T-helper 1 cell treated with Interleukin-12 subunit alpha and Interleukin-12 subunit beta and Interleukin-4 antibody, amounts not matched to agents 30 μg/mL and 1 μg/mL, for 36 hours (primary cell): ENCODE results near the gene AP2B1.

Source experiments
- H3K27ac Mint-ChIP-seq: one replicate; pipeline ENCODE4 v1.8.0; 2021; ENCODE audit warnings: mild to moderate bottlenecking, mixed read lengths
- H3K27me3 Mint-ChIP-seq: one replicate; pipeline ENCODE4 v1.8.0; 2021; ENCODE audit warnings: low read depth, mixed read lengths
- H3K36me3 Mint-ChIP-seq: one replicate; pipeline ENCODE4 v1.8.0; 2021; ENCODE audit warnings: low read depth, mixed read lengths
- H3K4me1 Mint-ChIP-seq: one replicate; pipeline ENCODE4 v1.8.0; 2021; ENCODE audit warnings: low read depth, mixed read lengths
- H3K4me3 Mint-ChIP-seq: one replicate; pipeline ENCODE4 v1.8.0; 2021; ENCODE audit warnings: mild to moderate bottlenecking, moderate library complexity, mixed read lengths
- H3K9me3 Mint-ChIP-seq: one replicate; pipeline ENCODE4 v1.8.0; 2021; ENCODE audit warnings: mixed read lengths

Gene AP2B1

GRCh38 chr17:35587074-35587961 lies at the start of gene AP2B1:
Gene AP2B1, plus strand, starts transcription at chr17:35587322. Its CDS starts 6,709 bp downstream, at chr17:35594031.
- Mint-ChIP-seq H3K9me3 (no peaks in the 10 kb centered on the region), H3K4me3 (peak within 1 kb of the TSS; percentile 92), H3K27me3 (peaks cover 9% of the 10 kb centered on the region), H3K4me1 (peaks cover 23% of the 10 kb centered on the region), H3K27ac (peak within 1 kb of the TSS; percentile 95), H3K36me3 (peaks cover 3% of the 10 kb centered on the region)

GRCh38 chr17:35537601-35538141 lies 49.5 kb upstream of the AP2B1 start, which contains the start of gene SLFN12L:
Gene SLFN12L, minus strand, starts transcription at chr17:35537678. Its CDS starts 15,314 bp downstream, at chr17:35522364.
- peaks cover 45% of the 10 kb centered on the region for H3K4me1 Mint-ChIP-seq
- H3K9me3 Mint-ChIP-seq, result no peaks in the 10 kb centered on the region
- H3K27ac Mint-ChIP-seq, result peak within 1 kb of the TSS; percentile 100
- H3K4me3 Mint-ChIP-seq, result peak within 1 kb of the TSS; percentile 98
- peaks cover 30% of the 10 kb centered on the region for H3K36me3 Mint-ChIP-seq
- H3K27me3 Mint-ChIP-seq, result no peaks in the 10 kb centered on the region

- H3K4me1 Mint-ChIP-seq, result peaks cover 46% of the 10 kb centered on the region
Observed at GRCh38 chr17:35539659-35540026, 47.5 kb upstream of the AP2B1 start.

GRCh38 chr17:35540589-35541404 lies 46.3 kb upstream of the AP2B1 start:
- Mint-ChIP-seq H3K36me3 (peaks cover 24% of the 10 kb centered on the region), H3K9me3 (peaks cover 5% of the 10 kb centered on the region), H3K27ac (peak overlapping the region; percentile 100), H3K27me3 (peaks cover 3% of the 10 kb centered on the region), H3K4me3 (peak overlapping the region; percentile 86), H3K4me1 (peaks cover 49% of the 10 kb centered on the region)

More at GRCh38 chr17:35539659-35540026, 47.5 kb upstream of the AP2B1 start:
- H3K36me3 Mint-ChIP-seq, result peaks cover 24% of the 10 kb centered on the region
- H3K27ac Mint-ChIP-seq, result peak overlapping the region; percentile 100
- H3K27me3 Mint-ChIP-seq, result no peaks in the 10 kb centered on the region
- H3K4me3 Mint-ChIP-seq, result peak overlapping the region; percentile 98
- no peaks in the 10 kb centered on the region for H3K9me3 Mint-ChIP-seq

- peaks cover 48% of the 10 kb centered on the region for H3K4me1 Mint-ChIP-seq
- H3K27ac Mint-ChIP-seq, result peak overlapping the region; percentile 100
- peaks cover 5% of the 10 kb centered on the region for H3K9me3 Mint-ChIP-seq
- peaks cover 20% of the 10 kb centered on the region for H3K36me3 Mint-ChIP-seq
- H3K27me3 Mint-ChIP-seq, result peaks cover 3% of the 10 kb centered on the region
- peak overlapping the region; percentile 86 for H3K4me3 Mint-ChIP-seq
Observed at GRCh38 chr17:35541434-35541833, 45.7 kb upstream of the AP2B1 start.

- peaks cover 48% of the 10 kb centered on the region for H3K4me1 Mint-ChIP-seq
- H3K36me3 Mint-ChIP-seq, result peaks cover 6% of the 10 kb centered on the region
Observed at GRCh38 chr17:35542990-35543389, 44.1 kb upstream of the AP2B1 start.

GRCh38 chr17:35543856-35544255 lies 43.3 kb upstream of the AP2B1 start:
- Mint-ChIP-seq H3K27me3 (peaks cover 3% of the 10 kb centered on the region), H3K36me3 (peaks cover 6% of the 10 kb centered on the region), H3K4me3 (no peak overlapping the region), H3K27ac (no peak overlapping the region), H3K4me1 (peaks cover 40% of the 10 kb centered on the region), H3K9me3 (peaks cover 5% of the 10 kb centered on the region)

More at GRCh38 chr17:35542990-35543389, 44.1 kb upstream of the AP2B1 start:
- peaks cover 5% of the 10 kb centered on the region for H3K9me3 Mint-ChIP-seq
- H3K4me3 Mint-ChIP-seq, result no peak overlapping the region
- H3K27ac Mint-ChIP-seq, result no peak overlapping the region
- peaks cover 3% of the 10 kb centered on the region for H3K27me3 Mint-ChIP-seq

GRCh38 chr17:35545150-35545549 lies 42.0 kb upstream of the AP2B1 start:
- H3K27ac Mint-ChIP-seq, result no peak overlapping the region
- peaks cover 5% of the 10 kb centered on the region for H3K9me3 Mint-ChIP-seq
- peaks cover 3% of the 10 kb centered on the region for H3K27me3 Mint-ChIP-seq
- no peak overlapping the region for H3K4me3 Mint-ChIP-seq
- peaks cover 6% of the 10 kb centered on the region for H3K36me3 Mint-ChIP-seq
- peaks cover 28% of the 10 kb centered on the region for H3K4me1 Mint-ChIP-seq

- peaks cover 21% of the 10 kb centered on the region for H3K4me1 Mint-ChIP-seq
- H3K27me3 Mint-ChIP-seq, result peaks cover 6% of the 10 kb centered on the region
- H3K9me3 Mint-ChIP-seq, result peaks cover 5% of the 10 kb centered on the region
- H3K36me3 Mint-ChIP-seq, result peaks cover 6% of the 10 kb centered on the region
- no peak overlapping the region for H3K4me3 Mint-ChIP-seq
- no peak overlapping the region for H3K27ac Mint-ChIP-seq
Observed at GRCh38 chr17:35546487-35546886, 40.6 kb upstream of the AP2B1 start.

GRCh38 chr17:35548208-35548810 lies 38.8 kb upstream of the AP2B1 start:
- H3K9me3 Mint-ChIP-seq, result peaks cover 5% of the 10 kb centered on the region
- peaks cover 7% of the 10 kb centered on the region for H3K27me3 Mint-ChIP-seq
- no peak overlapping the region for H3K27ac Mint-ChIP-seq
- H3K4me3 Mint-ChIP-seq, result no peak overlapping the region
- peaks cover 15% of the 10 kb centered on the region for H3K4me1 Mint-ChIP-seq
- peaks cover 6% of the 10 kb centered on the region for H3K36me3 Mint-ChIP-seq

- Mint-ChIP-seq H3K36me3 (peaks cover 4% of the 10 kb centered on the region), H3K4me3 (no peak overlapping the region), H3K27me3 (peaks cover 10% of the 10 kb centered on the region), H3K4me1 (peaks cover 11% of the 10 kb centered on the region), H3K9me3 (peaks cover 5% of the 10 kb centered on the region), H3K27ac (no peak overlapping the region)
Observed at GRCh38 chr17:35548978-35549377, 38.1 kb upstream of the AP2B1 start.

- Mint-ChIP-seq H3K27ac (no peak overlapping the region), H3K4me1 (no peaks in the 10 kb centered on the region), H3K4me3 (no peak overlapping the region), H3K9me3 (no peaks in the 10 kb centered on the region), H3K36me3 (no peaks in the 10 kb centered on the region), H3K27me3 (peaks cover 22% of the 10 kb centered on the region)
Observed at GRCh38 chr17:35553310-35553709, 33.8 kb upstream of the AP2B1 start.

- Mint-ChIP-seq H3K4me1 (no peaks in the 10 kb centered on the region), H3K27me3 (peaks cover 33% of the 10 kb centered on the region), H3K27ac (no peak overlapping the region), H3K4me3 (no peak overlapping the region), H3K36me3 (no peaks in the 10 kb centered on the region), H3K9me3 (no peaks in the 10 kb centered on the region)
Observed at GRCh38 chr17:35554668-35555067, 32.5 kb upstream of the AP2B1 start.

- Mint-ChIP-seq H3K36me3 (no peaks in the 10 kb centered on the region), H3K4me3 (no peak overlapping the region), H3K27ac (no peak overlapping the region), H3K27me3 (peaks cover 42% of the 10 kb centered on the region), H3K4me1 (peaks cover 1% of the 10 kb centered on the region), H3K9me3 (no peaks in the 10 kb centered on the region)
Observed at GRCh38 chr17:35555691-35556090, 31.4 kb upstream of the AP2B1 start.
